ENCODE results near the gene MPRIP.
"Not testable (repeated sequence)": the region's sequence is repeated elsewhere in the genome, so short reads cannot be mapped to it uniquely, and the experiment has no call there.

The MPRIP gene

GRCh38 chr17:17013828-17014747 is 28.2 kb upstream of the MPRIP start:
- DNase-seq = not testable (repeated sequence)

- not testable (repeated sequence) for DNase-seq
These were observed 27.5 kb upstream of the MPRIP start for GRCh38 chr17:17014748-17015124.

- DNase-seq = no peak
These were observed 27.0 kb upstream of the MPRIP start for GRCh38 chr17:17015230-17015629.

GRCh38 chr17:17016199-17017197 is 25.8 kb upstream of the MPRIP start:
- DNase-seq = peak; percentile 68

GRCh38 chr17:17017343-17018014 is 24.8 kb upstream of the MPRIP start:
- no peak for DNase-seq

- no peak for DNase-seq
These were observed 24.2 kb upstream of the MPRIP start for GRCh38 chr17:17018021-17018441.

- no peak for DNase-seq
These were observed 23.4 kb upstream of the MPRIP start for GRCh38 chr17:17018612-17019429.

- no peak for DNase-seq
These were observed 22.9 kb upstream of the MPRIP start for GRCh38 chr17:17019430-17019762.

GRCh38 chr17:17019891-17020456 is 22.3 kb upstream of the MPRIP start:
- no peak for DNase-seq

- DNase-seq = no peak
These were observed 21.4 kb upstream of the MPRIP start for GRCh38 chr17:17020821-17021193.

GRCh38 chr17:17021194-17021863 is 20.9 kb upstream of the MPRIP start:
- DNase-seq = peak; percentile 31

GRCh38 chr17:17022011-17022410 is 20.2 kb upstream of the MPRIP start:
- no peak for DNase-seq

- no peak for DNase-seq
These were observed 19.8 kb upstream of the MPRIP start for GRCh38 chr17:17022456-17022855.

- no peak for DNase-seq
These were observed 17.4 kb upstream of the MPRIP start for GRCh38 chr17:17024778-17025300.

GRCh38 chr17:17025621-17026020 is 16.6 kb upstream of the MPRIP start:
- DNase-seq = no peak

- no peak for DNase-seq
These were observed 16.1 kb upstream of the MPRIP start for GRCh38 chr17:17026163-17026562.

- no peak for DNase-seq
These were observed 14.7 kb upstream of the MPRIP start for GRCh38 chr17:17027442-17028058.

- no peak for DNase-seq
These were observed 14.0 kb upstream of the MPRIP start for GRCh38 chr17:17028059-17028877.

GRCh38 chr17:17028878-17029535 is 13.2 kb upstream of the MPRIP start:
- DNase-seq = no peak

All from inflammatory macrophage treated with lipopolysaccharide for 4 hours (primary cell).